Mesenchymal stem cell (in vitro differentiated cells and primary cell): ENCODE measurements around the gene DNMT1.
A peak's percentile ranks its signal among the peaks of the same experiment; 100 is the strongest.

Experiments
- DNase-seq: peaks from one replicate; pipeline ENCODE4 v3.0.0-alpha.2; 2013
- H2AFZ ChIP-seq: one replicate; pipeline ENCODE4 v1.6.1; 2013; ENCODE audit warnings: low read depth, mild to moderate bottlenecking, control low read depth, inconsistent platforms, low read length, moderate library complexity
- H2AK5ac ChIP-seq: 2 replicates; pipeline ENCODE4 v1.6.1; 2013; ENCODE audit warnings: low read length, moderate library complexity, mild to moderate bottlenecking, inconsistent platforms; ENCODE audit not compliant: severe bottlenecking
- H2BK120ac ChIP-seq: one replicate; pipeline ENCODE4 v1.6.1; 2013; ENCODE audit warnings: low read depth, mild to moderate bottlenecking, inconsistent platforms, low read length, moderate library complexity
- H2BK12ac ChIP-seq, 2 experiments: one replicate each; pipeline ENCODE4 v1.6.1; 2013; ENCODE audit warnings: inconsistent platforms in 2 of 2, low read length in 2 of 2, mild to moderate bottlenecking in 2 of 2, moderate library complexity in 2 of 2, control low read depth in 1 of 2
- H2BK15ac ChIP-seq: one replicate; pipeline ENCODE4 v1.6.1; 2013; ENCODE audit warnings: mild to moderate bottlenecking, low read depth, inconsistent platforms; ENCODE audit not compliant: poor library complexity, severe bottlenecking
- H2BK5ac ChIP-seq: 2 replicates; pipeline ENCODE4 v1.6.1; 2013; ENCODE audit warnings: low read depth, mild to moderate bottlenecking, low read length, control low read depth, inconsistent platforms; ENCODE audit not compliant: poor library complexity, severe bottlenecking
- H3K14ac ChIP-seq, 2 experiments: one replicate each; pipeline ENCODE4 v1.6.1; 2013; ENCODE audit warnings: inconsistent platforms in 2 of 2, low read length in 2 of 2, control low read depth in 1 of 2, mild to moderate bottlenecking in 1 of 2, moderate library complexity in 1 of 2
- H3K18ac ChIP-seq, 2 experiments: one replicate each; pipeline ENCODE4 v1.6.1; 2013; ENCODE audit warnings: inconsistent platforms in 2 of 2, low read length in 2 of 2, control low read depth in 1 of 2, low read depth in 1 of 2, mild to moderate bottlenecking in 1 of 2
- H3K23ac ChIP-seq, 2 experiments: one replicate each; pipeline ENCODE4 v1.6.1; 2013; ENCODE audit warnings: inconsistent platforms in 2 of 2, low read length in 2 of 2, mild to moderate bottlenecking in 2 of 2, moderate library complexity in 2 of 2, control low read depth in 1 of 2
- H3K27ac ChIP-seq: 2 replicates; pipeline ENCODE4 v1.5.1; 2013; ENCODE audit warnings: mild to moderate bottlenecking, moderate library complexity, low read length, control low read depth, inconsistent platforms; ENCODE audit not compliant: poor library complexity, severe bottlenecking
- H3K27me3 ChIP-seq, 2 experiments: 2 replicates each; pipeline versions ENCODE4 v1.6.1 to v1.7.0; 2013; ENCODE audit warnings: low read length in 2 of 2, mild to moderate bottlenecking in 2 of 2, moderate library complexity in 2 of 2, control low read depth in 1 of 2, inconsistent platforms in 1 of 2; ENCODE audit not compliant: control insufficient read depth in 1 of 2, insufficient read depth in 1 of 2
- H3K36me3 ChIP-seq, 2 experiments: 2 replicates each; pipeline versions ENCODE4 v1.6.1 to v1.7.0; 2013; ENCODE audit warnings: low read length in 2 of 2, control low read depth in 1 of 2, inconsistent platforms in 1 of 2, low read depth in 1 of 2, mild to moderate bottlenecking in 1 of 2; ENCODE audit not compliant: insufficient read depth in 2 of 2, control insufficient read depth in 1 of 2
- H3K4ac ChIP-seq, 2 experiments: one replicate each; pipeline ENCODE4 v1.6.1; 2013; ENCODE audit warnings: inconsistent platforms in 2 of 2, low read length in 2 of 2, mild to moderate bottlenecking in 2 of 2, moderate library complexity in 2 of 2, control low read depth in 1 of 2, low read depth in 1 of 2
- H3K4me1 ChIP-seq: 2 replicates; pipeline ENCODE4 v1.6.1; 2013; ENCODE audit warnings: low read depth, low read length, control low read depth; ENCODE audit not compliant: control insufficient read depth, insufficient read depth
- H3K4me2 ChIP-seq: 2 replicates; pipeline ENCODE4 v1.6.1; 2013; ENCODE audit warnings: low read length, mild to moderate bottlenecking, inconsistent platforms; ENCODE audit not compliant: poor library complexity, severe bottlenecking
- H3K4me3 ChIP-seq, 2 experiments: 2 replicates each; pipeline versions ENCODE4 v1.5.1 to v1.7.0; 2013; ENCODE audit warnings: low read length in 2 of 2, mild to moderate bottlenecking in 2 of 2, control low read depth in 1 of 2, low read depth in 1 of 2; ENCODE audit not compliant: insufficient read depth in 1 of 2
- H3K79me1 ChIP-seq: replicated peaks from 2 replicates; pipeline ENCODE4 v1.6.1; 2013; ENCODE audit warnings: mild to moderate bottlenecking, control low read depth, low read length, inconsistent platforms; ENCODE audit not compliant: poor library complexity, severe bottlenecking
- H3K9ac ChIP-seq: 2 replicates; pipeline ENCODE4 v1.7.0; 2013; ENCODE audit warnings: mild to moderate bottlenecking, low read length, moderate library complexity
- H3K9me3 ChIP-seq: 2 replicates; pipeline ENCODE4 v1.7.0; 2013; ENCODE audit warnings: mild to moderate bottlenecking, low read length; ENCODE audit not compliant: control insufficient read depth
- H4K8ac ChIP-seq: one replicate; pipeline ENCODE4 v1.6.1; 2013; ENCODE audit warnings: inconsistent platforms, mild to moderate bottlenecking, low read length, moderate library complexity
- H4K91ac ChIP-seq: one replicate; pipeline ENCODE4 v1.6.1; 2013; ENCODE audit warnings: mild to moderate bottlenecking, low read length, inconsistent platforms
- WGBS: methylation state at CpG from one replicate; pipeline ENCODE4 v1.1.7; 2013; ENCODE audit warnings: mixed read lengths; 5-methylcytosine and 5-hydroxymethylcytosine counted together

Gene DNMT1

GRCh38 chr19:10118960-10119359 lies 75.8 kb downstream of the DNMT1 start:
- no peaks in the 10 kb centered on the region for H3K27me3 ChIP-seq
- peak overlapping the region; percentile 88 for H4K91ac ChIP-seq
- H3K4me2 ChIP-seq = peak overlapping the region; percentile 53
- H2AFZ ChIP-seq = no peak overlapping the region
- peaks cover 43 to 48% of the 10 kb centered on the region in 2 experiments for H3K36me3 ChIP-seq
- peak overlapping the region; percentile 96 for H4K8ac ChIP-seq
- no peak overlapping the region for H2BK5ac ChIP-seq
- H2AK5ac ChIP-seq = peak overlapping the region; percentile 37
- H3K9ac ChIP-seq = peak overlapping the region; percentile 96
- peak overlapping the region; percentile 46 to 80 for H3K4ac ChIP-seq
- peak overlapping the region; percentile 45 for H2BK120ac ChIP-seq
- H3K27ac ChIP-seq = peak overlapping the region; percentile 90
- no peaks in the 10 kb centered on the region for H3K9me3 ChIP-seq
- peak overlapping the region; percentile 87 to 95 for H3K4me3 ChIP-seq
- no peak overlapping the region for H3K23ac ChIP-seq
- H3K18ac ChIP-seq = peak overlapping the region in 1 of 2 experiments; percentile 57
- no peak overlapping the region for H3K14ac ChIP-seq
- peak; percentile 23 for DNase-seq
- H3K79me1 ChIP-seq = peaks cover 26% of the 10 kb centered on the region
- H3K4me1 ChIP-seq = peaks cover 14% of the 10 kb centered on the region
- WGBS = 58% methylated on average over 12 of the region's 12 CpGs
- H2BK12ac ChIP-seq = no peak overlapping the region
- H2BK15ac ChIP-seq = no peak overlapping the region

GRCh38 chr19:10116866-10117616 lies 77.7 kb downstream of the DNMT1 start:
- Histone ChIP-seq H3K14ac (no peak overlapping the region), H3K18ac (no peak overlapping the region), H2AK5ac (no peak overlapping the region), H3K79me1 (peaks cover 29% of the 10 kb centered on the region), H3K27ac (no peak overlapping the region), H3K27me3 (no peaks in the 10 kb centered on the region), H3K9me3 (no peaks in the 10 kb centered on the region), H4K91ac (no peak overlapping the region), H3K4me3 (no peak overlapping the region), H2BK15ac (no peak overlapping the region), H3K4ac (no peak overlapping the region), H3K4me2 (no peak overlapping the region), H2BK120ac (no peak overlapping the region), H2BK12ac (no peak overlapping the region), H3K36me3 (peaks cover 43 to 64% of the 10 kb centered on the region in 2 experiments), H2BK5ac (no peak overlapping the region), H3K23ac (no peak overlapping the region), H4K8ac (no peak overlapping the region), H3K9ac (no peak overlapping the region), H3K4me1 (peaks cover 21% of the 10 kb centered on the region), H2AFZ (no peak overlapping the region)
- no peak for DNase-seq
- WGBS = 96% methylated on average over 20 of the region's 21 CpGs

DNA sequence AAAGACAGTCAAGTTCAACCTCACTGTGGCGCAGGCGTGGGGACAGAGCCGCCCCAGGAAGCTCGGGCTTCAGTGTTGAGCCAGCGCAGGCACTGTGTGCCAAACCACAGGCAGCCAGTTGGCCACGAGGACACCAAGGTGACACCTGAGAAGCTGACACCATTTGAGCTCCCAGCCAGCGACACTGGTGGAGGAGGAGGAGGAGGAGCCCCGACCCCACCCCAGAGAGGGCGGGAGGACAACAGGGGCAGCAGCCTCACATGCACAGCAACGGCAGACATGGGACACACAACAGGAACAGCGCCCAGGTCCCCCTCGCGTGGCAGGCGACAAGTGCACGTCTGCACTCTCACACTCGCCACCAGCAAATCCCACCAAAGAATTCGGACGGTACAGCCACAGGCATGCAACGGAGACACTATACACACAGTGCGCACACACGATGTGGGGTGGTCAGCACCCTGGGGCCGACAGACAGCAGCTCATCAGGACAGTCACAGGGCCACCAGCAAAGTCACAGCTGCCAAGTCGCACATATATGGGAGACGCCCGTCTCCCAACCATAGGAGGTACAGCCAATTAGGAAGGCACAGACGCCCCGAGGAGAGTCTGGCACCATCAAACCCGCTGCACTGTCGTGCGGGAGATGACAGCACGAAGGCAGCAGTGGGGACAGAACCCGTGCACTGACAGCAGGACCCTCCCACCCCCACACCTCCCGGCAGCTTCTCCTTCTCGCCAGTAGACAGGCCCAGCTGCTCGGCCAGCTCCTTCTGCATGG lies 78.5 kb downstream of the DNMT1 start:
- H3K18ac ChIP-seq = no peak overlapping the region
- H2AK5ac ChIP-seq = no peak overlapping the region
- no peaks in the 10 kb centered on the region for H3K9me3 ChIP-seq
- H3K27me3 ChIP-seq = no peaks in the 10 kb centered on the region
- H4K91ac ChIP-seq = no peak overlapping the region
- no peak overlapping the region for H3K23ac ChIP-seq
- H2BK15ac ChIP-seq = no peak overlapping the region
- H3K36me3 ChIP-seq = peaks cover 47 to 71% of the 10 kb centered on the region in 2 experiments
- no peak overlapping the region for H3K4me3 ChIP-seq
- H3K4ac ChIP-seq = no peak overlapping the region
- H3K79me1 ChIP-seq = peaks cover 32% of the 10 kb centered on the region
- no peak overlapping the region for H2AFZ ChIP-seq
- no peak overlapping the region for H3K9ac ChIP-seq
- peaks cover 21% of the 10 kb centered on the region for H3K4me1 ChIP-seq
- WGBS = 92% methylated on average over 35 of the region's 35 CpGs
- no peak overlapping the region for H2BK12ac ChIP-seq
- peak overlapping the region; percentile 52 for H4K8ac ChIP-seq
- H2BK120ac ChIP-seq = no peak overlapping the region
- no peak overlapping the region for H3K14ac ChIP-seq
- H3K4me2 ChIP-seq = no peak overlapping the region
- H3K27ac ChIP-seq = no peak overlapping the region
- H2BK5ac ChIP-seq = no peak overlapping the region
- no peak for DNase-seq

GRCh38 chr19:10115392-10116084 lies 79.2 kb downstream of the DNMT1 start:
- H3K79me1 ChIP-seq = peaks cover 36% of the 10 kb centered on the region
- H2BK5ac ChIP-seq = no peak overlapping the region
- no peaks in the 10 kb centered on the region for H3K9me3 ChIP-seq
- no peak overlapping the region for H2BK12ac ChIP-seq
- DNase-seq = no peak
- no peak overlapping the region for H3K9ac ChIP-seq
- no peak overlapping the region for H4K91ac ChIP-seq
- H2BK120ac ChIP-seq = no peak overlapping the region
- no peak overlapping the region for H2AFZ ChIP-seq
- no peak overlapping the region for H2BK15ac ChIP-seq
- H3K4me1 ChIP-seq = peaks cover 21% of the 10 kb centered on the region
- no peak overlapping the region for H3K27ac ChIP-seq
- H3K36me3 ChIP-seq = peaks cover 55 to 79% of the 10 kb centered on the region in 2 experiments
- H3K4me3 ChIP-seq = no peak overlapping the region
- H4K8ac ChIP-seq = no peak overlapping the region
- H3K18ac ChIP-seq = no peak overlapping the region
- H3K23ac ChIP-seq = no peak overlapping the region
- no peak overlapping the region for H3K14ac ChIP-seq
- WGBS = 95% methylated on average over 45 of the region's 45 CpGs
- H3K27me3 ChIP-seq = no peaks in the 10 kb centered on the region
- no peak overlapping the region for H3K4ac ChIP-seq
- no peak overlapping the region for H3K4me2 ChIP-seq
- no peak overlapping the region for H2AK5ac ChIP-seq
